Measurements from ENCODE around the gene BANK1.

The BANK1 gene

GRCh38 chr4:101862595-101862994, 72.1 kb downstream of the BANK1 start:
- TF ChIP-seq ISL1 (CRISPR knock-in tag; IDR thresholded peaks at IDR 0.05) = no peak
- TF ChIP-seq, protein P1, sequence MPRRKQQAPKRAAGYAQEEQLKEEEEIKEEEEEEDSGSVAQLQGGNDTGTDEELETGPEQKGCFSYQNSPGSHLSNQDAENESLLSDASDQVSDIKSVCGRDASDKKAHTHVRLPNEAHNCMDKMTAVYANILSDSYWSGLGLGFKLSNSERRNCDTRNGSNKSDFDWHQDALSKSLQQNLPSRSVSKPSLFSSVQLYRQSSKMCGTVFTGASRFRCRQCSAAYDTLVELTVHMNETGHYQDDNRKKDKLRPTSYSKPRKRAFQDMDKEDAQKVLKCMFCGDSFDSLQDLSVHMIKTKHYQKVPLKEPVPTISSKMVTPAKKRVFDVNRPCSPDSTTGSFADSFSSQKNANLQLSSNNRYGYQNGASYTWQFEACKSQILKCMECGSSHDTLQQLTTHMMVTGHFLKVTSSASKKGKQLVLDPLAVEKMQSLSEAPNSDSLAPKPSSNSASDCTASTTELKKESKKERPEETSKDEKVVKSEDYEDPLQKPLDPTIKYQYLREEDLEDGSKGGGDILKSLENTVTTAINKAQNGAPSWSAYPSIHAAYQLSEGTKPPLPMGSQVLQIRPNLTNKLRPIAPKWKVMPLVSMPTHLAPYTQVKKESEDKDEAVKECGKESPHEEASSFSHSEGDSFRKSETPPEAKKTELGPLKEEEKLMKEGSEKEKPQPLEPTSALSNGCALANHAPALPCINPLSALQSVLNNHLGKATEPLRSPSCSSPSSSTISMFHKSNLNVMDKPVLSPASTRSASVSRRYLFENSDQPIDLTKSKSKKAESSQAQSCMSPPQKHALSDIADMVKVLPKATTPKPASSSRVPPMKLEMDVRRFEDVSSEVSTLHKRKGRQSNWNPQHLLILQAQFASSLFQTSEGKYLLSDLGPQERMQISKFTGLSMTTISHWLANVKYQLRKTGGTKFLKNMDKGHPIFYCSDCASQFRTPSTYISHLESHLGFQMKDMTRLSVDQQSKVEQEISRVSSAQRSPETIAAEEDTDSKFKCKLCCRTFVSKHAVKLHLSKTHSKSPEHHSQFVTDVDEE (CRISPR knock-in tag; IDR thresholded peaks at IDR 0.05) = no peak
- TF ChIP-seq ZFP3 (CRISPR knock-in tag; IDR thresholded peaks at IDR 0.05) = no peak
- TF ChIP-seq GLIS3 (CRISPR knock-in tag; IDR thresholded peaks at IDR 0.05) = no peak
- TF ChIP-seq OSR1 (CRISPR knock-in tag; IDR thresholded peaks at IDR 0.05) = no peak
- no peak for TF ChIP-seq ZNF70 (CRISPR knock-in tag; IDR thresholded peaks at IDR 0.05)
- TF ChIP-seq TCF4 (CRISPR knock-in tag; IDR thresholded peaks at IDR 0.05; ENCODE audit: borderline replicate concordance) = no peak
- TF ChIP-seq RARB (CRISPR knock-in tag; IDR thresholded peaks at IDR 0.05) = no peak
- TF ChIP-seq, protein P2, sequence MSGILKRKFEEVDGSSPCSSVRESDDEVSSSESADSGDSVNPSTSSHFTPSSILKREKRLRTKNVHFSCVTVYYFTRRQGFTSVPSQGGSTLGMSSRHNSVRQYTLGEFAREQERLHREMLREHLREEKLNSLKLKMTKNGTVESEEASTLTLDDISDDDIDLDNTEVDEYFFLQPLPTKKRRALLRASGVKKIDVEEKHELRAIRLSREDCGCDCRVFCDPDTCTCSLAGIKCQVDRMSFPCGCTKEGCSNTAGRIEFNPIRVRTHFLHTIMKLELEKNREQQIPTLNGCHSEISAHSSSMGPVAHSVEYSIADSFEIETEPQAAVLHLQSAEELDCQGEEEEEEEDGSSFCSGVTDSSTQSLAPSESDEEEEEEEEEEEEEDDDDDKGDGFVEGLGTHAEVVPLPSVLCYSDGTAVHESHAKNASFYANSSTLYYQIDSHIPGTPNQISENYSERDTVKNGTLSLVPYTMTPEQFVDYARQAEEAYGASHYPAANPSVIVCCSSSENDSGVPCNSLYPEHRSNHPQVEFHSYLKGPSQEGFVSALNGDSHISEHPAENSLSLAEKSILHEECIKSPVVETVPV (CRISPR knock-in tag; IDR thresholded peaks at IDR 0.05) = no peak
- no peak for TF ChIP-seq ZC3H10 (CRISPR knock-in tag; IDR thresholded peaks at IDR 0.05)
- no peak for ATAC-seq

- no peak for TF ChIP-seq SNAI2 (CRISPR knock-in tag; IDR thresholded peaks at IDR 0.05)
- no peak for TF ChIP-seq ZNF565 (CRISPR knock-in tag; conservative IDR thresholded peaks at IDR 0.05; ENCODE audit: low read depth)
- TF ChIP-seq PATZ1 (CRISPR knock-in tag; IDR thresholded peaks at IDR 0.05; ENCODE audit: borderline replicate concordance) = no peak
- TF ChIP-seq BACH2 (CRISPR knock-in tag; IDR thresholded peaks at IDR 0.05; ENCODE audit: borderline replicate concordance) = no peak
- TF ChIP-seq PPARA (CRISPR knock-in tag; IDR thresholded peaks at IDR 0.05; ENCODE audit: borderline replicate concordance) = no peak
- TF ChIP-seq ZNF70 (CRISPR knock-in tag; IDR thresholded peaks at IDR 0.05) = no peak
- no peak for TF ChIP-seq CSDC2 (CRISPR knock-in tag; IDR thresholded peaks at IDR 0.05)
- TF ChIP-seq ESRRG (CRISPR knock-in tag; IDR thresholded peaks at IDR 0.05) = no peak
- TF ChIP-seq ZFP3 (CRISPR knock-in tag; IDR thresholded peaks at IDR 0.05) = no peak
- no peak for TF ChIP-seq RARB (CRISPR knock-in tag; IDR thresholded peaks at IDR 0.05)
- TF ChIP-seq, protein P1 (CRISPR knock-in tag; IDR thresholded peaks at IDR 0.05) = no peak
- no peak for TF ChIP-seq ZC3H10 (CRISPR knock-in tag; IDR thresholded peaks at IDR 0.05)
- ATAC-seq = no peak
Observed at GRCh38 chr4:101864660-101865059, 74.1 kb downstream of the BANK1 start.

DNA sequence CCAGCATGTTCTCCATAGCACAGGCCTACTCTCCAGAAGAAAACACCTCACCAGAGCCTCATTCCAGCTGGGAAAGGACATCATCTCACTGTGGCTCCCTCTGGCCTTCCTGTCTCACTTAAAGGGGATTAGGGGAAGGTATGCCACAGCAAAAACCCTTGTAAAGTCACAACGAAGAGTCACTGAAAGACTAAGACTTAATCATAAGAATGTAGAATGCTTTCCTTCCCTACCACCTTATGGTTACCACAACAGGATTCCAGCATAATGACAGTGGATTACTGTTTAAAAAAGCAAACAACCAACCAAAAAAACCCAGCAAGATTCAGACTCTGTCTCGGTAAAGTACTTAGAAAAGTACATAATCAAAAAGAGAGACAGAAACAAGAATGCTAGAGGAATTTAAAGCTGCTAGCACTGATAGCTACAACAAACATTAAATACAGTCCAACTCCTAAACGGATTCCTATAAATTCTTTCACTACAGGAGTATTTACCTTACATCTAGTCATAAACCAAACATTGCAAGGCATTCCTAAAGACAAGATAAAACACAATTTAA, 75.1 kb downstream of the BANK1 start:
- TF ChIP-seq TCF4 (CRISPR knock-in tag; IDR thresholded peaks at IDR 0.05; ENCODE audit: borderline replicate concordance) (no peak), TOX (CRISPR knock-in tag; IDR thresholded peaks at IDR 0.05; ENCODE audit: borderline replicate concordance) (no peak), GLIS3 (CRISPR knock-in tag; IDR thresholded peaks at IDR 0.05) (no peak), ZFP30 (CRISPR knock-in tag; IDR thresholded peaks at IDR 0.05) (no peak), SNAI2 (CRISPR knock-in tag; IDR thresholded peaks at IDR 0.05) (no peak), ISL1 (CRISPR knock-in tag; IDR thresholded peaks at IDR 0.05) (no peak), CSDC2 (CRISPR knock-in tag; IDR thresholded peaks at IDR 0.05) (no peak), ARNTL (CRISPR knock-in tag; IDR thresholded peaks at IDR 0.05; ENCODE audit: borderline replicate concordance, low read depth) (no peak), OSR1 (CRISPR knock-in tag; IDR thresholded peaks at IDR 0.05) (no peak), ZNF565 (CRISPR knock-in tag; conservative IDR thresholded peaks at IDR 0.05; ENCODE audit: low read depth) (no peak), ZFP3 (CRISPR knock-in tag; IDR thresholded peaks at IDR 0.05) (no peak), BACH2 (CRISPR knock-in tag; IDR thresholded peaks at IDR 0.05; ENCODE audit: borderline replicate concordance) (no peak)
- TF ChIP-seq, protein P1 (CRISPR knock-in tag; IDR thresholded peaks at IDR 0.05) = no peak
- no peak for ATAC-seq
